Keratinocyte (primary cell): ENCODE data around the gene DMKN. TPM values are rescaled to one million over a fixed set of nuclear protein-coding genes. Genes with fewer than 3 reads are reported as not detected.

Experiments
- DNase-seq: peaks from one replicate; pipeline ENCODE4 v3.0.0-alpha.2; 2011; ENCODE audit warnings: low read depth, missing footprints, low spot score
- FAIRE-seq: peaks from 2 replicates; lab custom pipeline; 2011; peaks lifted over from hg19 to GRCh38; lab: Jason Lieb, UNC
- H2AFZ ChIP-seq: 2 replicates; pipeline ENCODE4 v1.6.0; 2012; ENCODE audit warnings: low read length, control low read depth, inconsistent platforms; ENCODE audit not compliant: control insufficient read depth
- H3K27ac ChIP-seq: 2 replicates; pipeline ENCODE4 v1.5.1; 2011; ENCODE audit warnings: low read length; ENCODE audit not compliant: control insufficient read depth, insufficient read depth
- H3K27me3 ChIP-seq: 3 replicates; pipeline ENCODE4 v1.6.0; 2011; ENCODE audit warnings: low read length; ENCODE audit not compliant: control insufficient read depth, insufficient read depth; ENCODE audit errors: extremely low read depth
- H3K36me3 ChIP-seq, 2 experiments: 2 replicates in 1 of 2; 3 replicates in 1 of 2; pipeline ENCODE4 v1.5.1; 2011; ENCODE audit warnings: low read length in 2 of 2, mild to moderate bottlenecking in 1 of 2; ENCODE audit not compliant: control insufficient read depth in 2 of 2, insufficient read depth in 2 of 2; ENCODE audit errors: extremely low read depth in 1 of 2
- H3K4me1 ChIP-seq: 3 replicates; pipeline ENCODE4 v1.5.1; 2011; ENCODE audit warnings: low read length; ENCODE audit not compliant: control insufficient read depth, insufficient read depth; ENCODE audit errors: extremely low read depth
- H3K4me2 ChIP-seq: 3 replicates; pipeline ENCODE4 v1.6.0; 2011; ENCODE audit warnings: low read depth, low read length; ENCODE audit not compliant: control insufficient read depth, insufficient read depth; ENCODE audit errors: extremely low read depth
- H3K4me3 ChIP-seq, 3 experiments: fragments of 200-600 bp in 1 of 3; sonication (generic) in 1 of 3; 2 replicates in 2 of 3; 3 replicates in 1 of 3; pipeline ENCODE4 v1.5.1; 2011 to 2016; ENCODE audit warnings: low read length in 3 of 3, mild to moderate bottlenecking in 3 of 3, control low read depth in 2 of 3, inconsistent platforms in 1 of 3, low read depth in 1 of 3, mixed read lengths in 1 of 3, mixed run types in 1 of 3, moderate library complexity in 1 of 3; ENCODE audit not compliant: control insufficient read depth in 2 of 3, insufficient read depth in 2 of 3; ENCODE audit errors: extremely low read depth in 1 of 3
- H3K79me2 ChIP-seq: 2 replicates; pipeline ENCODE4 v1.6.0; 2012; ENCODE audit warnings: low read length; ENCODE audit not compliant: control insufficient read depth, insufficient read depth
- H3K9ac ChIP-seq: 3 replicates; pipeline ENCODE4 v1.6.0; 2011; ENCODE audit warnings: low read length; ENCODE audit not compliant: control insufficient read depth, insufficient read depth; ENCODE audit errors: extremely low read depth
- H3K9me1 ChIP-seq: 3 replicates; pipeline ENCODE4 v1.6.0; 2011; ENCODE audit warnings: low read length; ENCODE audit not compliant: control insufficient read depth, insufficient read depth; ENCODE audit errors: extremely low read depth
- H3K9me3 ChIP-seq: 2 replicates; pipeline ENCODE4 v1.5.1; 2012; ENCODE audit warnings: low read depth, low read length; ENCODE audit not compliant: control insufficient read depth
- H4K20me1 ChIP-seq: 3 replicates; pipeline ENCODE4 v1.6.0; 2011; ENCODE audit warnings: low read length; ENCODE audit not compliant: control insufficient read depth, insufficient read depth; ENCODE audit errors: extremely low read depth
- EZH2 ChIP-seq: IDR thresholded peaks from one replicate; pipeline ENCODE4 v1.6.1; 2012; ENCODE audit warnings: inconsistent platforms, mild to moderate bottlenecking, low read length, moderate library complexity
- dilution Hi-C: fragments of 300-500 bp; cut with MboI; formaldehyde crosslinking; loops from one replicate; pipeline ENCODE4 v1.7.0; 2020; ENCODE audit warnings: low sequenced_read_pairs; ENCODE audit not compliant: extremely low pct_ligation_motif_present
- polyA plus RNA-seq, 5 experiments: library from polyadenylated mRNA; depleted of rRNA in 3 of 5; stranded (reverse) in 3 of 5; stranded (forward) in 1 of 5; unstranded in 1 of 5; fragments of >200 nt; gene quantifications; 1 replicate in 1 of 5; 2 replicates in 3 of 5; 3 replicates in 1 of 5; pipeline versions ENCODE4 v1.2.1 to v1.2.3, GENCODE V29; 2011 to 2012; ENCODE audit warnings: missing spikeins in 2 of 5, low read depth in 1 of 5, low replicate concordance in 1 of 5
- TF ChIP-seq, protein P1 (sequence below), 3 experiments: IDR thresholded peaks in 1 of 3; conservative IDR thresholded peaks in 1 of 3; optimal IDR thresholded peaks in 1 of 3; 2 replicates in 2 of 3; 3 replicates in 1 of 3; pipeline versions ENCODE3 to v1.5.1; 2011; ENCODE audit warnings: low read length in 3 of 3, mild to moderate bottlenecking in 3 of 3, moderate library complexity in 2 of 3, control low read depth in 1 of 3, inconsistent platforms in 1 of 3; ENCODE audit not compliant: insufficient read depth in 2 of 3; ENCODE audit errors: extremely low read depth in 1 of 3

DMKN gene
- polyA plus RNA-seq, 1 donor (not counting 4 experiments of a cell fraction or from before 2014, with no cell fraction given), result 235 TPM

DNA sequence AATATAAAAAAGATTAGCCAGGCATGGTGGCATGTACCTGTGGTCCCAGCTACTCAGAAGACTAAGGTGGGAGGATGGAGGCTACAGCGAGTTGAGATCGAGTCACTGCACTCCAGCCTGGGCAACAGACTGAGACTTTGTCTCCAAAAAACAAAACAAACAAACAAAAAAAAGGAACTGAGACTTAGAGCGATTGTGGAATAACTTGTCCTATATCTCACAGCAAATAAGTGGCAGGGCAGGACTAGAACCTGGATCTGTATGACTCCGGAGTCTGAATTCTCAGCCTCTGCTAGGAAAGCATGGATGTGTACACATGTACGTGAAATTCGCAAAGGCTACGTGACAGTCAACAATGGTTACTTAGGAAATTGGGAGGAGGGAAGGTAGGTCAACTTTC lies 43.3 kb downstream of the DMKN start:
- Histone ChIP-seq H3K79me2 (no peaks in the 10 kb centered on the region), H4K20me1 (no peaks in the 10 kb centered on the region), H3K9ac (no peak overlapping the region), H3K4me2 (no peak overlapping the region), H3K4me3 (no peak overlapping the region), H3K27me3 (no peaks in the 10 kb centered on the region), H2AFZ (no peak overlapping the region), H3K36me3 (no peaks in the 10 kb centered on the region), H3K9me1 (no peaks in the 10 kb centered on the region), H3K27ac (no peak overlapping the region), H3K4me1 (no peaks in the 10 kb centered on the region), H3K9me3 (no peaks in the 10 kb centered on the region)
- dilution Hi-C loops, result no loop called here
- DNase-seq (no peak), FAIRE-seq (no peak)
- TF ChIP-seq EZH2, result no peak
- TF ChIP-seq, protein P1, sequence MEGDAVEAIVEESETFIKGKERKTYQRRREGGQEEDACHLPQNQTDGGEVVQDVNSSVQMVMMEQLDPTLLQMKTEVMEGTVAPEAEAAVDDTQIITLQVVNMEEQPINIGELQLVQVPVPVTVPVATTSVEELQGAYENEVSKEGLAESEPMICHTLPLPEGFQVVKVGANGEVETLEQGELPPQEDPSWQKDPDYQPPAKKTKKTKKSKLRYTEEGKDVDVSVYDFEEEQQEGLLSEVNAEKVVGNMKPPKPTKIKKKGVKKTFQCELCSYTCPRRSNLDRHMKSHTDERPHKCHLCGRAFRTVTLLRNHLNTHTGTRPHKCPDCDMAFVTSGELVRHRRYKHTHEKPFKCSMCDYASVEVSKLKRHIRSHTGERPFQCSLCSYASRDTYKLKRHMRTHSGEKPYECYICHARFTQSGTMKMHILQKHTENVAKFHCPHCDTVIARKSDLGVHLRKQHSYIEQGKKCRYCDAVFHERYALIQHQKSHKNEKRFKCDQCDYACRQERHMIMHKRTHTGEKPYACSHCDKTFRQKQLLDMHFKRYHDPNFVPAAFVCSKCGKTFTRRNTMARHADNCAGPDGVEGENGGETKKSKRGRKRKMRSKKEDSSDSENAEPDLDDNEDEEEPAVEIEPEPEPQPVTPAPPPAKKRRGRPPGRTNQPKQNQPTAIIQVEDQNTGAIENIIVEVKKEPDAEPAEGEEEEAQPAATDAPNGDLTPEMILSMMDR (optimal IDR thresholded peaks at IDR 0.05 in 1 of 3, IDR thresholded peaks at IDR 0.05 in 1 of 3, conservative IDR thresholded peaks at IDR 0.05 in 1 of 3; ENCODE audit: extremely low read depth in 1 of 3, insufficient read depth in 2 of 3, low read length in 3 of 3), result no peak

DNA sequence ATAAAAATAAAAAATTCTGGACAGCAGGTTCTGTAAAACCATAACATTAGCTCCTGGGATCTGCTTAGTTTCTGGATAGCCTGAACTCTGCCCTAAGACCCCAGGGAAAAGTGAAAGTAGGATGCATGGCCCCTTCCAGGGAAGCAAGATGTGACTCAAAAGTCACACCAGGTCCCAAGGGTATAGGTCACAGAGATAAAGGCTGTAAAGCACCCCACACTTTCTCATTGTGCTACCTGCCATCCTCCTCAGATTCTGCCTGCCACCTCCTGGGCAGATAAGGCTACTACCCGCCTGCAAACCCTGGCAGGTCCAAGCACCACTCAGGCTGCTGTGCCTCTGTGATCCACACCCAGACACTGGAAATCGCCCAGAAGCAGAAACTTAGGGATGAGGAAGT lies 44.8 kb downstream of the DMKN start:
- Histone ChIP-seq H3K79me2 (no peaks in the 10 kb centered on the region), H3K9me1 (no peaks in the 10 kb centered on the region), H3K36me3 (no peaks in the 10 kb centered on the region), H3K4me1 (no peaks in the 10 kb centered on the region), H3K27ac (no peak overlapping the region), H2AFZ (no peak overlapping the region), H3K9me3 (no peaks in the 10 kb centered on the region), H3K4me3 (no peak overlapping the region), H4K20me1 (no peaks in the 10 kb centered on the region), H3K27me3 (no peaks in the 10 kb centered on the region), H3K4me2 (no peak overlapping the region), H3K9ac (no peak overlapping the region)
- FAIRE-seq, result peak; percentile 62
- TF ChIP-seq, protein P1 (optimal IDR thresholded peaks at IDR 0.05 in 1 of 3, IDR thresholded peaks at IDR 0.05 in 1 of 3, conservative IDR thresholded peaks at IDR 0.05 in 1 of 3; ENCODE audit: extremely low read depth in 1 of 3, insufficient read depth in 2 of 3, low read length in 3 of 3), result peak; percentile 68 to 94 (median 89)
- no peak for TF ChIP-seq EZH2
- DNase-seq, result no peak
- dilution Hi-C loops, result no loop called here
